Epithelial cell of esophagus (primary cell): ENCODE results near the gene OSBP.

Experiments used
- DNase-seq: peaks from one replicate; pipeline ENCODE4 v3.0.0; 2010; ENCODE audit warnings: low read depth
- H3K4me3 ChIP-seq: 2 replicates; pipeline ENCODE4 v1.5.1; 2011; ENCODE audit warnings: mild to moderate bottlenecking, low read length, control low read depth
- TF ChIP-seq, protein P1 (sequence below): IDR thresholded peaks from 2 replicates; pipeline ENCODE4 v1.5.1; 2011; ENCODE audit warnings: low read depth, mild to moderate bottlenecking, low read length, control low read depth, inconsistent platforms; ENCODE audit not compliant: insufficient read depth; ENCODE audit errors: missing control alignments

The OSBP gene

DNA sequence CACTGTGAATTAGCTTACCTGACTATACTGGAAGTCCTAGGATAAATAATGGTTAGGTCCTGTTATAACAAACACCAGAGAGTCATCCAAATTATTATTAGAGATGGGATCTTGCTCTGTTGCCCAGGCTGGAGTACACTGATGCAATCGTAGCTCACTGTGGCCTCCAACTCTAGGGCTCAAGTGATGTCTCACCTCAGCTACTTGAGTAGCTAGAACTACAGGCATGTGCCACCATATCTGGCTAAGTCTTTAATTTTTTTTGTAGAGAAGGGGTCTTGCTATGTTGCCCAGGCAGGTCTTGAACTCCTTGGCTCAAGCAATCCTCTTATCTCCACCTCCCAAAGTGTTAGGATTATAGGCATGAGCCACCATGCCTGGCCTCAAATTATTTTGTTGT is 37.2 kb downstream of the OSBP start:
- no peak for DNase-seq
- TF ChIP-seq, protein P1, sequence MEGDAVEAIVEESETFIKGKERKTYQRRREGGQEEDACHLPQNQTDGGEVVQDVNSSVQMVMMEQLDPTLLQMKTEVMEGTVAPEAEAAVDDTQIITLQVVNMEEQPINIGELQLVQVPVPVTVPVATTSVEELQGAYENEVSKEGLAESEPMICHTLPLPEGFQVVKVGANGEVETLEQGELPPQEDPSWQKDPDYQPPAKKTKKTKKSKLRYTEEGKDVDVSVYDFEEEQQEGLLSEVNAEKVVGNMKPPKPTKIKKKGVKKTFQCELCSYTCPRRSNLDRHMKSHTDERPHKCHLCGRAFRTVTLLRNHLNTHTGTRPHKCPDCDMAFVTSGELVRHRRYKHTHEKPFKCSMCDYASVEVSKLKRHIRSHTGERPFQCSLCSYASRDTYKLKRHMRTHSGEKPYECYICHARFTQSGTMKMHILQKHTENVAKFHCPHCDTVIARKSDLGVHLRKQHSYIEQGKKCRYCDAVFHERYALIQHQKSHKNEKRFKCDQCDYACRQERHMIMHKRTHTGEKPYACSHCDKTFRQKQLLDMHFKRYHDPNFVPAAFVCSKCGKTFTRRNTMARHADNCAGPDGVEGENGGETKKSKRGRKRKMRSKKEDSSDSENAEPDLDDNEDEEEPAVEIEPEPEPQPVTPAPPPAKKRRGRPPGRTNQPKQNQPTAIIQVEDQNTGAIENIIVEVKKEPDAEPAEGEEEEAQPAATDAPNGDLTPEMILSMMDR: no peak
- H3K4me3 ChIP-seq: no peak overlapping the region

GRCh38 chr11:59575505-59575904 is 40.1 kb downstream of the OSBP start:
- TF ChIP-seq, protein P1: no peak
- no peak for DNase-seq

DNA sequence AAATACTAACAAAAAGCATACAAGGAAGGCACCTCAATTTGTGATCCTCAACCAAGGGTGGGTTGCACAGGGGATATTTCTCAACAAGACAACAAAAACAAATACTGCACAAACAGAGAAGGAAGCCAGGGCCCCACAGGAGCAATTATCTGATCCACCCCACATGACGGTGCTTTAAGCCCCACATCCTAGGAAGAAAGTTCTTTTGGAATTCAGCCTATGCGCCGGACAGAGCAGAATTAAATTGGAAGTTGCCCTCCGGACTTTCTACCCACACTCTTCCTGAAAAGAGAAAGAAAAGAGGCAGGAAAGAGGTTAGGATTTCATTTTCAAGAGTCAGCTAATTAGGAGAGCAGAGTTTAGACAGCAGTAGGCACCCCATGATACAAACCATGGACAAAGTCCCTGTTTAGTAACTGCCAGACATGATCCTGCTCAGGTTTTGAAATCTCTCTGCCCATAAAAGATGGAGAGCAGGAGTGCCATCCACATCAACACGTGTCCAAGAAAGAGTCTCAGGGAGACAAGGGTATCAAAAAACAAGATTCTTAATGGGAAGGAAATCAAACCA is 40.6 kb downstream of the OSBP start:
- H3K4me3 ChIP-seq: no peak overlapping the region
- TF ChIP-seq, protein P1: no peak
- no peak for DNase-seq

More at GRCh38 chr11:59575505-59575904, 40.1 kb downstream of the OSBP start:
- no peak overlapping the region for H3K4me3 ChIP-seq

DNA sequence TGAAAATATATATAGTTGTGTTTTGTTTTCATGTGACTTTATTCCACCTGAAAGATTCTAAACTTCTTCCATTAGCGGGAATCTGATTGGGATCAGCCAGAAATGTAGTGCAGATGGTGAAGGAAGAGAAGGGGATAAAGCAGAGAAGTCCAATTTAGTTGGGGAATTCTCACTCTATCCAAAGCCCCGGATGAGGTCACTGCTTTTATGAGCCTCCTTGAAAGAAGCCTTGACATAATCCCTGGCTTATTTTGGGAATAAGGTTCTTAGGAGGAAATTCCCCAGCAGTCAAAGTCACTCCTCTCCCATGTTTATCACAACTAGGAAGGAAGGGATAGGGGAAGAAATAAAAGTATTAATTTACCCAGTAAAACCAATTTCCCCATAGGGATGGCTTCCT is 41.1 kb downstream of the OSBP start:
- TF ChIP-seq, protein P1: no peak
- no peak for DNase-seq
- H3K4me3 ChIP-seq: no peak overlapping the region

- DNase-seq: peak; percentile 49
- no peak overlapping the region for H3K4me3 ChIP-seq
- TF ChIP-seq, protein P1: no peak
Observed at GRCh38 chr11:59573216-59573615, 42.4 kb downstream of the OSBP start.

- no peak for DNase-seq
Observed at GRCh38 chr11:59572091-59572490, 43.5 kb downstream of the OSBP start.

More at GRCh38 chr11:59572091-59572490, 43.5 kb downstream of the OSBP start:
- TF ChIP-seq, protein P1: no peak
- no peak overlapping the region for H3K4me3 ChIP-seq
